ENCODE measurements around the gene CABCOCO1. TPM values are rescaled to one million over a fixed set of nuclear protein-coding genes. Genes with fewer than 3 reads are reported as not detected.

CABCOCO1 gene
- total and polyA plus RNA-seq, 9 of the 15 experiments (the other 6 are each of a cell fraction or from before 2014, with no cell fraction given) = 0.04 TPM; not detected in 8

DNA sequence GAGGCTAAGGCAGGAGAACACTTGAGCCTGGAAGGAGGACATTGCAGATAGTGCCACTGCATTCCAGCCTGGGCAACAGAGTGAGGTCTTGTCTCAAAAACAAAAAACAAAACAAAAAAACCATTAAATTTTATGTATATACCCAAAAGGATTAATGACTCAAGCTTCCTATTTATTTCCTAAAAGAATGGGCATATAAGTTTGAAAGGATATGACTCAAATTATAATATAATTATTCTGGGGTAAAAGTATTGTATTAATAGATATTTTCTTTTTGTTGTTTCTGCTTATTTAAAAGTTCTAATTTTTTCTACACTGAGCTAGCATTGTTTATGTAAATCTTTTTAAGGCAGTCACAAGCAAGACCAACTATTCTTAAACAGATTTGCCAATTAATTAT lies 42.2 kb upstream of the CABCOCO1 start (continued):
- TF ChIP-seq, protein P1, sequence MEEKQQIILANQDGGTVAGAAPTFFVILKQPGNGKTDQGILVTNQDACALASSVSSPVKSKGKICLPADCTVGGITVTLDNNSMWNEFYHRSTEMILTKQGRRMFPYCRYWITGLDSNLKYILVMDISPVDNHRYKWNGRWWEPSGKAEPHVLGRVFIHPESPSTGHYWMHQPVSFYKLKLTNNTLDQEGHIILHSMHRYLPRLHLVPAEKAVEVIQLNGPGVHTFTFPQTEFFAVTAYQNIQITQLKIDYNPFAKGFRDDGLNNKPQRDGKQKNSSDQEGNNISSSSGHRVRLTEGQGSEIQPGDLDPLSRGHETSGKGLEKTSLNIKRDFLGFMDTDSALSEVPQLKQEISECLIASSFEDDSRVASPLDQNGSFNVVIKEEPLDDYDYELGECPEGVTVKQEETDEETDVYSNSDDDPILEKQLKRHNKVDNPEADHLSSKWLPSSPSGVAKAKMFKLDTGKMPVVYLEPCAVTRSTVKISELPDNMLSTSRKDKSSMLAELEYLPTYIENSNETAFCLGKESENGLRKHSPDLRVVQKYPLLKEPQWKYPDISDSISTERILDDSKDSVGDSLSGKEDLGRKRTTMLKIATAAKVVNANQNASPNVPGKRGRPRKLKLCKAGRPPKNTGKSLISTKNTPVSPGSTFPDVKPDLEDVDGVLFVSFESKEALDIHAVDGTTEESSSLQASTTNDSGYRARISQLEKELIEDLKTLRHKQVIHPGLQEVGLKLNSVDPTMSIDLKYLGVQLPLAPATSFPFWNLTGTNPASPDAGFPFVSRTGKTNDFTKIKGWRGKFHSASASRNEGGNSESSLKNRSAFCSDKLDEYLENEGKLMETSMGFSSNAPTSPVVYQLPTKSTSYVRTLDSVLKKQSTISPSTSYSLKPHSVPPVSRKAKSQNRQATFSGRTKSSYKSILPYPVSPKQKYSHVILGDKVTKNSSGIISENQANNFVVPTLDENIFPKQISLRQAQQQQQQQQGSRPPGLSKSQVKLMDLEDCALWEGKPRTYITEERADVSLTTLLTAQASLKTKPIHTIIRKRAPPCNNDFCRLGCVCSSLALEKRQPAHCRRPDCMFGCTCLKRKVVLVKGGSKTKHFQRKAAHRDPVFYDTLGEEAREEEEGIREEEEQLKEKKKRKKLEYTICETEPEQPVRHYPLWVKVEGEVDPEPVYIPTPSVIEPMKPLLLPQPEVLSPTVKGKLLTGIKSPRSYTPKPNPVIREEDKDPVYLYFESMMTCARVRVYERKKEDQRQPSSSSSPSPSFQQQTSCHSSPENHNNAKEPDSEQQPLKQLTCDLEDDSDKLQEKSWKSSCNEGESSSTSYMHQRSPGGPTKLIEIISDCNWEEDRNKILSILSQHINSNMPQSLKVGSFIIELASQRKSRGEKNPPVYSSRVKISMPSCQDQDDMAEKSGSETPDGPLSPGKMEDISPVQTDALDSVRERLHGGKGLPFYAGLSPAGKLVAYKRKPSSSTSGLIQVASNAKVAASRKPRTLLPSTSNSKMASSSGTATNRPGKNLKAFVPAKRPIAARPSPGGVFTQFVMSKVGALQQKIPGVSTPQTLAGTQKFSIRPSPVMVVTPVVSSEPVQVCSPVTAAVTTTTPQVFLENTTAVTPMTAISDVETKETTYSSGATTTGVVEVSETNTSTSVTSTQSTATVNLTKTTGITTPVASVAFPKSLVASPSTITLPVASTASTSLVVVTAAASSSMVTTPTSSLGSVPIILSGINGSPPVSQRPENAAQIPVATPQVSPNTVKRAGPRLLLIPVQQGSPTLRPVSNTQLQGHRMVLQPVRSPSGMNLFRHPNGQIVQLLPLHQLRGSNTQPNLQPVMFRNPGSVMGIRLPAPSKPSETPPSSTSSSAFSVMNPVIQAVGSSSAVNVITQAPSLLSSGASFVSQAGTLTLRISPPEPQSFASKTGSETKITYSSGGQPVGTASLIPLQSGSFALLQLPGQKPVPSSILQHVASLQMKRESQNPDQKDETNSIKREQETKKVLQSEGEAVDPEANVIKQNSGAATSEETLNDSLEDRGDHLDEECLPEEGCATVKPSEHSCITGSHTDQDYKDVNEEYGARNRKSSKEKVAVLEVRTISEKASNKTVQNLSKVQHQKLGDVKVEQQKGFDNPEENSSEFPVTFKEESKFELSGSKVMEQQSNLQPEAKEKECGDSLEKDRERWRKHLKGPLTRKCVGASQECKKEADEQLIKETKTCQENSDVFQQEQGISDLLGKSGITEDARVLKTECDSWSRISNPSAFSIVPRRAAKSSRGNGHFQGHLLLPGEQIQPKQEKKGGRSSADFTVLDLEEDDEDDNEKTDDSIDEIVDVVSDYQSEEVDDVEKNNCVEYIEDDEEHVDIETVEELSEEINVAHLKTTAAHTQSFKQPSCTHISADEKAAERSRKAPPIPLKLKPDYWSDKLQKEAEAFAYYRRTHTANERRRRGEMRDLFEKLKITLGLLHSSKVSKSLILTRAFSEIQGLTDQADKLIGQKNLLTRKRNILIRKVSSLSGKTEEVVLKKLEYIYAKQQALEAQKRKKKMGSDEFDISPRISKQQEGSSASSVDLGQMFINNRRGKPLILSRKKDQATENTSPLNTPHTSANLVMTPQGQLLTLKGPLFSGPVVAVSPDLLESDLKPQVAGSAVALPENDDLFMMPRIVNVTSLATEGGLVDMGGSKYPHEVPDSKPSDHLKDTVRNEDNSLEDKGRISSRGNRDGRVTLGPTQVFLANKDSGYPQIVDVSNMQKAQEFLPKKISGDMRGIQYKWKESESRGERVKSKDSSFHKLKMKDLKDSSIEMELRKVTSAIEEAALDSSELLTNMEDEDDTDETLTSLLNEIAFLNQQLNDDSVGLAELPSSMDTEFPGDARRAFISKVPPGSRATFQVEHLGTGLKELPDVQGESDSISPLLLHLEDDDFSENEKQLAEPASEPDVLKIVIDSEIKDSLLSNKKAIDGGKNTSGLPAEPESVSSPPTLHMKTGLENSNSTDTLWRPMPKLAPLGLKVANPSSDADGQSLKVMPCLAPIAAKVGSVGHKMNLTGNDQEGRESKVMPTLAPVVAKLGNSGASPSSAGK (IDR thresholded peaks at IDR 0.05) = no peak

All from K562 (cell line).